OCI-LY1 (cell line): ENCODE measurements around the gene B3GAT1.

Source experiments
- H2AFZ ChIP-seq: fragments of 200-600 bp; sonication (generic), shearing (Covaris generic); 2 replicates; pipeline ENCODE4 v1.6.0; 2014; ENCODE audit warnings: antibody characterized with exemption, mild to moderate bottlenecking, low read length
- H3F3A ChIP-seq: fragments of 200-600 bp; sonication (generic), shearing (Covaris generic); 2 replicates; pipeline ENCODE4 v1.6.0; 2014; ENCODE audit warnings: mild to moderate bottlenecking, antibody characterized with exemption, low read length, moderate library complexity; ENCODE audit not compliant: insufficient read depth
- H3K27ac ChIP-seq: fragments of 200-600 bp; sonication (generic); 2 replicates; pipeline ENCODE4 v1.5.1; 2014; ENCODE audit warnings: low read length, mixed run types, mild to moderate bottlenecking, low read depth; ENCODE audit not compliant: poor library complexity, severe bottlenecking
- H3K27me3 ChIP-seq: fragments of 200-600 bp; sonication (generic); 2 replicates; pipeline ENCODE4 v1.6.0; 2014; ENCODE audit warnings: antibody characterized with exemption, mild to moderate bottlenecking, low read length, moderate library complexity; ENCODE audit not compliant: insufficient read depth
- H3K36me3 ChIP-seq: fragments of 200-600 bp; sonication (generic); 2 replicates; pipeline ENCODE4 v1.6.1; 2014; ENCODE audit warnings: mild to moderate bottlenecking, antibody characterized with exemption, low read length, moderate library complexity, mixed read lengths; ENCODE audit not compliant: insufficient read depth
- H3K4me1 ChIP-seq: fragments of 200-600 bp; sonication (generic); 2 replicates; pipeline ENCODE4 v1.5.1; 2014; ENCODE audit warnings: mild to moderate bottlenecking, low read length, moderate library complexity; ENCODE audit not compliant: insufficient read depth, severe bottlenecking
- H3K4me2 ChIP-seq: fragments of 200-600 bp; sonication (generic), shearing (Covaris generic); 2 replicates; pipeline ENCODE4 v1.6.1; 2014; ENCODE audit warnings: low read length
- H3K4me3 ChIP-seq: fragments of 200-600 bp; sonication (generic); 2 replicates; pipeline ENCODE4 v1.5.1; 2014; ENCODE audit warnings: low read length, low read depth, mild to moderate bottlenecking, mixed read lengths; ENCODE audit not compliant: poor library complexity, severe bottlenecking
- H3K79me2 ChIP-seq: fragments of 200-600 bp; shearing (Covaris generic); 2 replicates; pipeline ENCODE4 v1.6.1; 2016; ENCODE audit warnings: mixed run types, low read length, mixed read lengths; ENCODE audit not compliant: insufficient read depth
- H3K9ac ChIP-seq: fragments of 200-600 bp; sonication (generic), shearing (Covaris generic); 2 replicates; pipeline ENCODE4 v1.6.1; 2014; ENCODE audit warnings: mild to moderate bottlenecking, low read length, mixed read lengths
- H3K9me2 ChIP-seq: fragments of 200-600 bp; sonication (generic), shearing (Covaris generic); 2 replicates; pipeline ENCODE4 v1.6.1; 2014; ENCODE audit warnings: low read depth, mild to moderate bottlenecking, low read length, mixed read lengths
- H3K9me3 ChIP-seq: fragments of 200-600 bp; shearing (Covaris generic); 2 replicates; pipeline ENCODE4 v1.6.1; 2014; ENCODE audit warnings: low read length, mixed read lengths
- H4K20me1 ChIP-seq: fragments of 200-600 bp; sonication (generic), shearing (Covaris generic); 2 replicates; pipeline ENCODE4 v1.6.0; 2016; ENCODE audit warnings: mild to moderate bottlenecking, low read length; ENCODE audit not compliant: insufficient read depth
- CTCF ChIP-seq: fragments of 200-600 bp; sonication (generic), shearing (Covaris generic); IDR thresholded peaks from 2 replicates; pipeline ENCODE4 v1.5.1; 2017; ENCODE audit warnings: mild to moderate bottlenecking, antibody characterized with exemption, low read length, moderate library complexity, mixed read lengths
- EZH2 ChIP-seq: fragments of 200-600 bp; sonication (generic), shearing (Covaris generic); IDR thresholded peaks from 2 replicates; pipeline ENCODE4 v1.8.0; 2017; ENCODE audit warnings: borderline replicate concordance, mixed run types, mild to moderate bottlenecking, antibody characterized with exemption, low read length, moderate library complexity, mixed read lengths

Gene B3GAT1

GRCh38 chr11:134405841-134406240 is 6.2 kb downstream of the B3GAT1 start:
- Histone ChIP-seq H2AFZ (no peak overlapping the region), H3K79me2 (no peaks in the 10 kb centered on the region), H3K4me1 (no peaks in the 10 kb centered on the region), H3F3A (no peaks in the 10 kb centered on the region), H3K4me3 (no peak overlapping the region), H4K20me1 (no peaks in the 10 kb centered on the region), H3K9ac (no peak overlapping the region), H3K27ac (no peak overlapping the region), H3K9me3 (no peaks in the 10 kb centered on the region), H3K27me3 (no peaks in the 10 kb centered on the region; the same call in 1 of the 2 replicates), H3K36me3 (no peaks in the 10 kb centered on the region), H3K9me2 (no peaks in the 10 kb centered on the region), H3K4me2 (no peak overlapping the region)
- TF ChIP-seq EZH2 (no peak), CTCF (no peak)

- TF ChIP-seq EZH2 (no peak), CTCF (no peak)
- Histone ChIP-seq H3F3A (no peaks in the 10 kb centered on the region), H3K4me2 (no peak overlapping the region), H3K79me2 (no peaks in the 10 kb centered on the region), H3K4me3 (no peak overlapping the region), H3K9me3 (no peaks in the 10 kb centered on the region), H3K9ac (no peak overlapping the region), H3K27ac (no peak overlapping the region), H4K20me1 (no peaks in the 10 kb centered on the region), H3K27me3 (no peaks in the 10 kb centered on the region; the same call in 1 of the 2 replicates), H3K36me3 (no peaks in the 10 kb centered on the region), H3K4me1 (no peaks in the 10 kb centered on the region), H3K9me2 (no peaks in the 10 kb centered on the region), H2AFZ (no peak overlapping the region)
Observed at GRCh38 chr11:134405436-134405835, 6.6 kb downstream of the B3GAT1 start.

- no peaks in the 10 kb centered on the region for H3K9me3 ChIP-seq
- H3K27ac ChIP-seq: no peak overlapping the region
- no peaks in the 10 kb centered on the region; the same call in 1 of the 2 replicates for H3K27me3 ChIP-seq
- H3K36me3 ChIP-seq: no peaks in the 10 kb centered on the region
- no peaks in the 10 kb centered on the region for H4K20me1 ChIP-seq
- H3K4me2 ChIP-seq: no peak overlapping the region
- TF ChIP-seq CTCF: no peak
- TF ChIP-seq EZH2: no peak
- no peak overlapping the region for H3K4me3 ChIP-seq
- no peaks in the 10 kb centered on the region for H3K79me2 ChIP-seq
- no peaks in the 10 kb centered on the region for H3K4me1 ChIP-seq
- no peaks in the 10 kb centered on the region for H3K9me2 ChIP-seq
- no peaks in the 10 kb centered on the region for H3F3A ChIP-seq
- no peak overlapping the region for H3K9ac ChIP-seq
- no peak overlapping the region for H2AFZ ChIP-seq
Observed at GRCh38 chr11:134404575-134405341, 7.3 kb downstream of the B3GAT1 start.
